HCT116 (cell line): ENCODE results near the gene NAALADL2.

Source experiments
- ATF3 ChIP-seq: IDR thresholded peaks from 2 replicates; pipeline ENCODE4 v1.6.1; 2012
- CTCF ChIP-seq, 3 experiments: fragments of 200-600 bp in 1 of 3; sonication (generic) in 1 of 3; IDR thresholded peaks in 2 of 3; conservative IDR thresholded peaks in 1 of 3; 2 replicates each; pipeline ENCODE4 v1.5.1; 2012 to 2017; ENCODE audit warnings: low read depth in 2 of 3, low read length in 2 of 3, antibody characterized with exemption in 1 of 3, borderline replicate concordance in 1 of 3, control low read depth in 1 of 3, mild to moderate bottlenecking in 1 of 3, mixed read lengths in 1 of 3, mixed run types in 1 of 3, moderate library complexity in 1 of 3; ENCODE audit not compliant: insufficient read depth in 1 of 3
- EZH2 ChIP-seq: fragments of 200-600 bp; sonication (generic); IDR thresholded peaks from 2 replicates; pipeline ENCODE4 v1.6.1; 2017; ENCODE audit warnings: antibody characterized with exemption, mixed run types
- POLR2A ChIP-seq: IDR thresholded peaks from 2 replicates; pipeline ENCODE4 v1.7.0; 2011; ENCODE audit warnings: borderline replicate concordance; ENCODE audit not compliant: insufficient read depth, insufficient read length; ENCODE audit errors: extremely low read depth
- POLR2AphosphoS5 ChIP-seq: IDR thresholded peaks from 2 replicates; pipeline ENCODE4 v1.6.1; 2011; ENCODE audit warnings: mild to moderate bottlenecking, low read depth, low read length, moderate library complexity
- TF ChIP-seq, protein P1 (sequence below): IDR thresholded peaks from 2 replicates; pipeline ENCODE4 v1.6.1; 2012; ENCODE audit warnings: low read depth

GRCh38 chr3:174959556-174960065, 100.5 kb downstream of the NAALADL2 start:
- no peak for TF ChIP-seq CTCF (IDR thresholded peaks at IDR 0.05 in 2 of 3, conservative IDR thresholded peaks at IDR 0.05 in 1 of 3; ENCODE audit: borderline replicate concordance in 1 of 3, insufficient read depth in 1 of 3, low read depth in 2 of 3, low read length in 2 of 3)
- no peak for TF ChIP-seq POLR2AphosphoS5
- TF ChIP-seq POLR2A, result no peak
- no peak for TF ChIP-seq ATF3
- TF ChIP-seq, protein P1, sequence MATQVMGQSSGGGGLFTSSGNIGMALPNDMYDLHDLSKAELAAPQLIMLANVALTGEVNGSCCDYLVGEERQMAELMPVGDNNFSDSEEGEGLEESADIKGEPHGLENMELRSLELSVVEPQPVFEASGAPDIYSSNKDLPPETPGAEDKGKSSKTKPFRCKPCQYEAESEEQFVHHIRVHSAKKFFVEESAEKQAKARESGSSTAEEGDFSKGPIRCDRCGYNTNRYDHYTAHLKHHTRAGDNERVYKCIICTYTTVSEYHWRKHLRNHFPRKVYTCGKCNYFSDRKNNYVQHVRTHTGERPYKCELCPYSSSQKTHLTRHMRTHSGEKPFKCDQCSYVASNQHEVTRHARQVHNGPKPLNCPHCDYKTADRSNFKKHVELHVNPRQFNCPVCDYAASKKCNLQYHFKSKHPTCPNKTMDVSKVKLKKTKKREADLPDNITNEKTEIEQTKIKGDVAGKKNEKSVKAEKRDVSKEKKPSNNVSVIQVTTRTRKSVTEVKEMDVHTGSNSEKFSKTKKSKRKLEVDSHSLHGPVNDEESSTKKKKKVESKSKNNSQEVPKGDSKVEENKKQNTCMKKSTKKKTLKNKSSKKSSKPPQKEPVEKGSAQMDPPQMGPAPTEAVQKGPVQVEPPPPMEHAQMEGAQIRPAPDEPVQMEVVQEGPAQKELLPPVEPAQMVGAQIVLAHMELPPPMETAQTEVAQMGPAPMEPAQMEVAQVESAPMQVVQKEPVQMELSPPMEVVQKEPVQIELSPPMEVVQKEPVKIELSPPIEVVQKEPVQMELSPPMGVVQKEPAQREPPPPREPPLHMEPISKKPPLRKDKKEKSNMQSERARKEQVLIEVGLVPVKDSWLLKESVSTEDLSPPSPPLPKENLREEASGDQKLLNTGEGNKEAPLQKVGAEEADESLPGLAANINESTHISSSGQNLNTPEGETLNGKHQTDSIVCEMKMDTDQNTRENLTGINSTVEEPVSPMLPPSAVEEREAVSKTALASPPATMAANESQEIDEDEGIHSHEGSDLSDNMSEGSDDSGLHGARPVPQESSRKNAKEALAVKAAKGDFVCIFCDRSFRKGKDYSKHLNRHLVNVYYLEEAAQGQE, result no peak
- TF ChIP-seq EZH2, result no peak
